ENCODE data around the gene PTPN9. TPM values are rescaled to one million over a fixed set of nuclear protein-coding genes. Genes with fewer than 3 reads are reported as not detected.

PTPN9 gene
- total and polyA plus RNA-seq, 2 experiments from 2014 or later = 19.9 to 30.6 TPM

DNA sequence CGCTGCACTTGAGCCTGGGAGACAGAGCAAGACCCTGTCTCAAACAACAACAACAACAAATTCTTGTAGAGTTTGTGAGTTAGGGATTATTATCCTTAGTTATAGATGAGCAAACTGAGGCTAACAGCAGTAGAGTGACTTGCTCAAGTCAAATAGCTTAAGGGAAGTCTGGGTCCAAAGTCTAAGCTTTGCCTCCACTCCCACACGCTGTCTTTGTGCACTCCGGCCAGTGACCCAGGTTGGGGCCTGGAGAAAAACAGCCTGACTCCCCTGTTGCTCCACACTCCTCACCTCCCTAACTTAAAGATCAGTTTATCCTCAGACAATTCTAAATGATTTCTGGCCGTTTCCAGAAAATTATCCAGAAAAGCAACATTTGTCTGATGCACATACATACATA lies 118.5 kb downstream of the PTPN9 start:
- in situ Hi-C loops (cut with MboI) = no loop called here
- DNase-seq = no peak
- H3K27ac ChIP-seq = no peak overlapping the region
- no peak overlapping the region for H3K9ac ChIP-seq
- TF ChIP-seq EZH2 (IDR thresholded peaks at IDR 0.05; ENCODE audit: insufficient read depth, poor library complexity, severe bottlenecking) (no peak), EZH2phosphoT487 (IDR thresholded peaks at IDR 0.05; ENCODE audit: insufficient read depth, low read depth) (no peak)
- no peak overlapping the region for H2AFZ ChIP-seq
- no peaks in the 10 kb centered on the region for H3K9me3 ChIP-seq (ENCODE audit: low read depth)
- H3K4me3 ChIP-seq = no peak overlapping the region
- 95 to 100% methylated on average over 4 of the region's 4 CpGs for WGBS, 2 experiments (ENCODE audit: low coverage in 1 of 2, low lambda C conversion rate in 2 of 2, missing lambda C conversion rate in 2 of 2)
- no peaks in the 10 kb centered on the region for H3K9me2 ChIP-seq (ENCODE audit: insufficient read depth)
- H3K4me2 ChIP-seq (ENCODE audit: unreplicated experiment) = no peak overlapping the region
- H4K20me1 ChIP-seq (ENCODE audit: insufficient read depth) = no peaks in the 10 kb centered on the region
- no peaks in the 10 kb centered on the region for H3K79me2 ChIP-seq (ENCODE audit: insufficient read depth)
- peaks cover 4% of the 10 kb centered on the region; the same call in 1 of the 2 replicates for H3K36me3 ChIP-seq (ENCODE audit: low read depth)
- H3K27me3 ChIP-seq (replicated peaks; ENCODE audit: insufficient read depth) = no peaks in the 10 kb centered on the region
- H3K4me1 ChIP-seq (ENCODE audit: insufficient read depth) = peaks cover 15% of the 10 kb centered on the region
- peaks cover 19% of the 10 kb centered on the region for H3F3A ChIP-seq (ENCODE audit: insufficient read depth)

DNA sequence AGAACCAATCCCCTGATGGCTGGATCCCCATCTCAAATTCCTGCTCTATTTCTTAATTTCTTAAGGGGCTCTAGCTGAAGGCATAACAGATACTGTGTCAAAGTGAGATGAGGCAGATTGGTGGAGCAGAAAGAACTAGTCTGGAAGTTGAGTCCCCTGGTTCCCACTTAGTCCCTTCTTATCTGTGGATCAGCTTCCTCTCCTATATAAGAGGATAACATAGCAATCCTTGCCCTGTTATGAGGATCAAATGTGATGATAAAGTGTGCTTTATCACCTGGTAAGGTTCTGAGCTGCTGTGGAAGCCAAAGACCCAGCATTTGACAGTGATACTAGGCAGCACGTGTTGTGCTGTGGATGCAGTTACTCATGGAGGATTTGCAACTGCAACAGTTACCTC lies 119.5 kb downstream of the PTPN9 start:
- Histone ChIP-seq H3K36me3 (ENCODE audit: low read depth) (no peaks in the 10 kb centered on the region), H3K4me2 (ENCODE audit: unreplicated experiment) (no peak overlapping the region), H2AFZ (no peak overlapping the region), H3K9me3 (ENCODE audit: low read depth) (no peaks in the 10 kb centered on the region), H3K4me3 (no peak overlapping the region), H3K27ac (no peak overlapping the region), H3K4me1 (ENCODE audit: insufficient read depth) (peaks cover 15% of the 10 kb centered on the region), H3K27me3 (replicated peaks; ENCODE audit: insufficient read depth) (no peaks in the 10 kb centered on the region), H3K9ac (no peak overlapping the region), H3K79me2 (ENCODE audit: insufficient read depth) (no peaks in the 10 kb centered on the region), H4K20me1 (ENCODE audit: insufficient read depth) (no peaks in the 10 kb centered on the region), H3F3A (ENCODE audit: insufficient read depth) (peaks cover 19% of the 10 kb centered on the region), H3K9me2 (ENCODE audit: insufficient read depth) (no peaks in the 10 kb centered on the region)
- in situ Hi-C loops (cut with MboI) = no loop called here
- 79 to 100% methylated on average over 1 of the region's 1 CpG for WGBS, 2 experiments (ENCODE audit: low coverage in 1 of 2, low lambda C conversion rate in 2 of 2, missing lambda C conversion rate in 2 of 2)
- DNase-seq = no peak
- TF ChIP-seq EZH2 (IDR thresholded peaks at IDR 0.05; ENCODE audit: insufficient read depth, poor library complexity, severe bottlenecking) (no peak), EZH2phosphoT487 (IDR thresholded peaks at IDR 0.05; ENCODE audit: insufficient read depth, low read depth) (no peak)

- H3K4me3 ChIP-seq = peak overlapping the region; percentile 93
- H3K9me2 ChIP-seq (ENCODE audit: insufficient read depth) = no peaks in the 10 kb centered on the region
- no peaks in the 10 kb centered on the region for H3K9me3 ChIP-seq (ENCODE audit: low read depth)
- peak overlapping the region; percentile 91 for H3K27ac ChIP-seq
- H4K20me1 ChIP-seq (ENCODE audit: insufficient read depth) = no peaks in the 10 kb centered on the region
- in situ Hi-C loops (cut with MboI) = no loop called here
- WGBS, 2 experiments (ENCODE audit: low coverage in 1 of 2, low lambda C conversion rate in 2 of 2, missing lambda C conversion rate in 2 of 2) = 26 to 30% methylated on average over 6 of the region's 6 CpGs
- H3K79me2 ChIP-seq (ENCODE audit: insufficient read depth) = peaks cover 9% of the 10 kb centered on the region
- DNase-seq = peak; percentile 73
- peak overlapping the region; percentile 83 for H3K4me2 ChIP-seq (ENCODE audit: unreplicated experiment)
- H3F3A ChIP-seq (ENCODE audit: insufficient read depth) = peaks cover 35% of the 10 kb centered on the region
- peaks cover 21% of the 10 kb centered on the region for H3K4me1 ChIP-seq (ENCODE audit: insufficient read depth)
- TF ChIP-seq EZH2phosphoT487 (IDR thresholded peaks at IDR 0.05; ENCODE audit: insufficient read depth, low read depth) (no peak), EZH2 (IDR thresholded peaks at IDR 0.05; ENCODE audit: insufficient read depth, poor library complexity, severe bottlenecking) (no peak)
- H3K36me3 ChIP-seq (ENCODE audit: low read depth) = no peaks in the 10 kb centered on the region
- peak overlapping the region; percentile 87 for H2AFZ ChIP-seq
- H3K27me3 ChIP-seq (replicated peaks; ENCODE audit: insufficient read depth) = no peaks in the 10 kb centered on the region
- H3K9ac ChIP-seq = peak overlapping the region; percentile 96
Observed at GRCh38 chr15:75456710-75457109, 122.4 kb downstream of the PTPN9 start.

GRCh38 chr15:75455982-75456531 lies 123.1 kb downstream of the PTPN9 start:
- Histone ChIP-seq H3K9me2 (ENCODE audit: insufficient read depth) (no peaks in the 10 kb centered on the region), H3K79me2 (ENCODE audit: insufficient read depth) (peaks cover 9% of the 10 kb centered on the region), H3K9me3 (ENCODE audit: low read depth) (no peaks in the 10 kb centered on the region), H3K4me3 (peak overlapping the region; percentile 93), H3K4me1 (ENCODE audit: insufficient read depth) (peaks cover 21% of the 10 kb centered on the region), H3K27ac (peak overlapping the region; percentile 91), H3K27me3 (replicated peaks; ENCODE audit: insufficient read depth) (no peaks in the 10 kb centered on the region), H3K36me3 (ENCODE audit: low read depth) (no peaks in the 10 kb centered on the region), H2AFZ (peak overlapping the region; percentile 87), H3K9ac (peak overlapping the region; percentile 96), H4K20me1 (ENCODE audit: insufficient read depth) (no peaks in the 10 kb centered on the region), H3K4me2 (ENCODE audit: unreplicated experiment) (peak overlapping the region; percentile 83), H3F3A (ENCODE audit: insufficient read depth) (peaks cover 35% of the 10 kb centered on the region)
- 1 to 2% methylated on average over 21 to 24 of the region's 24 CpGs for WGBS, 2 experiments (ENCODE audit: low coverage in 1 of 2, low lambda C conversion rate in 2 of 2, missing lambda C conversion rate in 2 of 2)
- DNase-seq = peak; percentile 77
- no peak for TF ChIP-seq EZH2phosphoT487 (IDR thresholded peaks at IDR 0.05; ENCODE audit: insufficient read depth, low read depth)
- no peak for TF ChIP-seq EZH2 (IDR thresholded peaks at IDR 0.05; ENCODE audit: insufficient read depth, poor library complexity, severe bottlenecking)
- in situ Hi-C loops (cut with MboI) = no loop called here

All from GM23248 (cell line).